K562 (cell line): ENCODE data around the gene HIVEP2.

Experiments used
- KAT2B ChIP-seq: IDR thresholded peaks from one replicate; pipeline ENCODE4 v1.6.1; 2012; ENCODE audit warnings: low read depth, mild to moderate bottlenecking, control low read depth, inconsistent platforms, low read length, moderate library complexity
- NFIC ChIP-seq: fragments of 450-650 bp; IDR thresholded peaks from 2 replicates; pipeline ENCODE4 v1.6.1; 2017; ENCODE audit warnings: mild to moderate bottlenecking, inconsistent platforms
- POLR2A ChIP-seq: fragments of 450-650 bp; conservative IDR thresholded peaks from 2 replicates; pipeline ENCODE4 v1.6.1; 2016
- SRF ChIP-seq, 2 experiments: fragments of 250-450, 450-650 bp in 1 of 2; sonication (Bioruptor Pico) in 1 of 2; sonication (generic) in 1 of 2; formaldehyde crosslinking; IDR thresholded peaks; 2 replicates each; pipeline versions ENCODE4 v1.5.0 to v1.5.1; 2020 to 2022; ENCODE audit warnings: mild to moderate bottlenecking in 1 of 2, missing genetic modification reagents in 1 of 2
- TF ChIP-seq, protein P1 (sequence below), 3 experiments: IDR thresholded peaks in 2 of 3; conservative IDR thresholded peaks in 1 of 3; 2 replicates each; pipeline ENCODE4 v1.5.1; 2011 to 2012; ENCODE audit warnings: low read length in 3 of 3, mild to moderate bottlenecking in 3 of 3, control low read depth in 2 of 3, improper control_type of control experiment in 1 of 3, inconsistent platforms in 1 of 3, low read depth in 1 of 3, mixed read lengths in 1 of 3, moderate library complexity in 1 of 3; ENCODE audit not compliant: insufficient read depth in 2 of 3

DNA sequence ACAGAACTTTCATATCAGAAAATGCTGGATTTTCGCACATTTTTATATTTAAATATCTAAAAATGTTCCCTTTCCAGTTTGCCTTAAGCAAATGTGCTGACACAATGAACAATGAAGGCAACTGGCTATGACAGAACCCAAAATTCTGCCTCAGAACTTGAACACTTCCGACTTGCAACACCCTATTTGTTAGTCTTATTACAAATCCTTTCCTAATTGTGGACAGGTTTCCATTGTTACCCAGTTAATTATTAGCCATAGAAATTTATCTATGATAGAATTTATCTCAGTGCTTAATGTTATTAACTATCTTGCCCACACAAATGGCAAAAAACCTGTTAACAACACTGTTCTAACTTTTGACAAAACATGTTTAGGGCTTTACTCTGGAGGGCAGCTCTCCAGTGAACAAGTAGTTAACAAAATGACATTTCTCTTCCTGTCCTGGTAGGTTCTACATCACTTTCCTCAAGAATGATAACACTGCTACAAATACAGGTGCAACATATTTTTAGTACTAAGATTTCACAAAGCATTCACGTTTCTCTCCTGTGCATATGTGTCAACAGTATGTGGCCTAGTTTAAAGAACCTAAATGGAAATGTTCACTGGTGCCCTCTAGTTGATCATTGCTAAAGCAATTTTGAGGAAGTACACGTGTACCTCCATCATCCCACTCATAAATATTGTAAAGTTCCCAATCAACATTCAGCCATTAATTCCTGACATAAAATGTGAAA is 58.4 kb downstream of the HIVEP2 start:
- TF ChIP-seq KAT2B (no peak), NFIC (no peak), POLR2A (no peak), SRF (CRISPR knock-in tag; IDR thresholded peaks at IDR 0.05) (no peak)
- TF ChIP-seq, protein P1, sequence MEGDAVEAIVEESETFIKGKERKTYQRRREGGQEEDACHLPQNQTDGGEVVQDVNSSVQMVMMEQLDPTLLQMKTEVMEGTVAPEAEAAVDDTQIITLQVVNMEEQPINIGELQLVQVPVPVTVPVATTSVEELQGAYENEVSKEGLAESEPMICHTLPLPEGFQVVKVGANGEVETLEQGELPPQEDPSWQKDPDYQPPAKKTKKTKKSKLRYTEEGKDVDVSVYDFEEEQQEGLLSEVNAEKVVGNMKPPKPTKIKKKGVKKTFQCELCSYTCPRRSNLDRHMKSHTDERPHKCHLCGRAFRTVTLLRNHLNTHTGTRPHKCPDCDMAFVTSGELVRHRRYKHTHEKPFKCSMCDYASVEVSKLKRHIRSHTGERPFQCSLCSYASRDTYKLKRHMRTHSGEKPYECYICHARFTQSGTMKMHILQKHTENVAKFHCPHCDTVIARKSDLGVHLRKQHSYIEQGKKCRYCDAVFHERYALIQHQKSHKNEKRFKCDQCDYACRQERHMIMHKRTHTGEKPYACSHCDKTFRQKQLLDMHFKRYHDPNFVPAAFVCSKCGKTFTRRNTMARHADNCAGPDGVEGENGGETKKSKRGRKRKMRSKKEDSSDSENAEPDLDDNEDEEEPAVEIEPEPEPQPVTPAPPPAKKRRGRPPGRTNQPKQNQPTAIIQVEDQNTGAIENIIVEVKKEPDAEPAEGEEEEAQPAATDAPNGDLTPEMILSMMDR (IDR thresholded peaks at IDR 0.05 in 2 of 3, conservative IDR thresholded peaks at IDR 0.05 in 1 of 3; ENCODE audit: insufficient read depth in 2 of 3, low read depth in 1 of 3, low read length in 3 of 3) = peak in 1 of 3 experiments; percentile 40; a peak in 2 of 6 replicates
